Upper lobe of right lung (tissue), 1 donor: Measurements from ENCODE around the gene CTSH. TPM values are rescaled to one million over a fixed set of nuclear protein-coding genes. Genes with fewer than 3 reads are reported as not detected.

Source experiments
- ATAC-seq: fragments of 200-7000 bp; cut with Tn5 transposase; one replicate; pipeline ENCODE4 v1.9.1; 2020; ENCODE audit warnings: mild to moderate bottlenecking, moderate library complexity
- DNase-seq: peaks from one replicate; pipeline ENCODE4 v3.0.0-alpha.2; 2020
- H3K27ac ChIP-seq: fragments of 200-600 bp; one replicate; pipeline ENCODE4 v1.8.0; 2022
- H3K27me3 ChIP-seq: fragments of 200-600 bp; one replicate; pipeline ENCODE4 v1.8.0; 2022; ENCODE audit warnings: mild to moderate bottlenecking
- H3K36me3 ChIP-seq: fragments of 200-600 bp; one replicate; pipeline ENCODE4 v1.8.0; 2022
- H3K4me1 ChIP-seq: fragments of 200-600 bp; one replicate; pipeline ENCODE4 v1.8.0; 2022
- H3K4me3 ChIP-seq: fragments of 200-600 bp; one replicate; pipeline ENCODE4 v1.8.0; 2022; ENCODE audit warnings: mild to moderate bottlenecking
- H3K9me3 ChIP-seq: fragments of 200-600 bp; one replicate; pipeline ENCODE4 v1.8.0; 2022
- CTCF ChIP-seq: fragments of 200-600 bp; IDR thresholded peaks from one replicate; pipeline ENCODE4 v1.8.0; 2022; ENCODE audit warnings: antibody characterized with exemption
- intact Hi-C: fragments of 100-400 bp; cut with DNase I; formaldehyde crosslinking; loops from one replicate; pipeline ENCODE4 v1.11.0; 2022
- total RNA-seq: library from RNA; stranded (reverse); fragmentation: NEBNext Ultra II Directional; extraction: Animal tissue kit (Norgen Biotek cat#: 25700); gene quantifications from one replicate; pipeline ENCODE4 v1.2.1, GENCODE V29; 2021
- donor health status: DM: no; HTN: yes; CAD: no; lungs with severe emphysema.

Gene CTSH
- total RNA-seq, 1 donor from 2014 or later, result 1,018 TPM

- intact Hi-C loops, result no loop called here
- H3K9me3 ChIP-seq, result no peaks in the 10 kb centered on the region
- peaks cover 7% of the 10 kb centered on the region for H3K4me1 ChIP-seq
- H3K27me3 ChIP-seq, result no peaks in the 10 kb centered on the region
- H3K4me3 ChIP-seq, result no peak overlapping the region
- ATAC-seq, result peak; percentile 36
- TF ChIP-seq CTCF, result no peak
- H3K27ac ChIP-seq, result no peak overlapping the region
- peaks cover 78% of the 10 kb centered on the region for H3K36me3 ChIP-seq
- DNase-seq, result no peak
These were observed 22.9 kb downstream of the CTSH start for GRCh38 chr15:78921940-78922339.

DNA sequence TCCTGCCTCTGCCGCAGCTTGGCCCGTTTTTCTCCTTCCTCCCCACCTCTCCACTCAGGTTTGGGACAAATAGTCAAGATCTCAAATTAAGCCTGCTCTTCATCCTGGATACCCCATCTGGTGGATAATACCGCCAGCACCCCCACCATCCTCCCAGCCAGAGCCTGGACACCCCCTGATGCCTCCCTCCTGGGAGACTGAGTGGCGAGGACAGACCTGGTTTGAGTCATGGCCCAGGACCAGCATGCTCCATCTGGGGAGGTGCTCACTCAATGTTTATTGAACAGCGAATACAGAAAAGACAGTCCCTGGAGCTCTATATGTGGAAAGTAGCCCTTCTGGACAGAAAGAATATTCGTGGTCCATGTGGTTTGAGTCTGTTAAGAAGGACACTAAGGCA is 23.3 kb downstream of the CTSH start:
- no peak for DNase-seq
- no peak for ATAC-seq
- Histone ChIP-seq H3K36me3 (peaks cover 74% of the 10 kb centered on the region), H3K27ac (no peak overlapping the region), H3K27me3 (no peaks in the 10 kb centered on the region), H3K4me1 (peaks cover 7% of the 10 kb centered on the region), H3K4me3 (no peak overlapping the region), H3K9me3 (no peaks in the 10 kb centered on the region)
- no peak for TF ChIP-seq CTCF
- intact Hi-C loops, result no loop called here

- Histone ChIP-seq H3K9me3 (no peaks in the 10 kb centered on the region), H3K36me3 (peaks cover 64% of the 10 kb centered on the region), H3K4me3 (no peak overlapping the region), H3K27me3 (no peaks in the 10 kb centered on the region), H3K27ac (no peak overlapping the region), H3K4me1 (peaks cover 27% of the 10 kb centered on the region)
- intact Hi-C loops, result no loop called here
- no peak for TF ChIP-seq CTCF
- ATAC-seq (no peak), DNase-seq (no peak)
These were observed 27.0 kb downstream of the CTSH start for GRCh38 chr15:78917888-78918287.

GRCh38 chr15:78916088-78916487 is 28.8 kb downstream of the CTSH start:
- H3K4me3 ChIP-seq, result no peak overlapping the region
- ATAC-seq, result no peak
- no peak for DNase-seq
- H3K36me3 ChIP-seq, result peaks cover 64% of the 10 kb centered on the region
- peak overlapping the region; percentile 25 for H3K27ac ChIP-seq
- peaks cover 27% of the 10 kb centered on the region for H3K4me1 ChIP-seq
- intact Hi-C loops, result no loop called here
- no peaks in the 10 kb centered on the region for H3K9me3 ChIP-seq
- H3K27me3 ChIP-seq, result no peaks in the 10 kb centered on the region
- no peak for TF ChIP-seq CTCF

- Histone ChIP-seq H3K4me1 (peaks cover 27% of the 10 kb centered on the region), H3K27me3 (no peaks in the 10 kb centered on the region), H3K36me3 (peaks cover 65% of the 10 kb centered on the region), H3K4me3 (no peak overlapping the region), H3K27ac (peak overlapping the region; percentile 49), H3K9me3 (no peaks in the 10 kb centered on the region)
- no peak for TF ChIP-seq CTCF
- peak; percentile 82 for DNase-seq
- intact Hi-C loops, result no loop called here
- ATAC-seq, result peak; percentile 90
These were observed 29.3 kb downstream of the CTSH start for GRCh38 chr15:78915341-78916087.
